IMR-90 (cell line): ENCODE results near the gene ATP8B2. TPM values are rescaled to one million over a fixed set of nuclear protein-coding genes. Genes with fewer than 3 reads are reported as not detected.

Experiments
- ATAC-seq: fragments of 200-7000 bp; cut with Tn5 transposase; 2 replicates; pipeline ENCODE4 v1.9.1; 2020; ENCODE audit warnings: low read depth, mild to moderate bottlenecking, moderate library complexity
- BruUV-seq: library from RNA; stranded (reverse); fragments of 400-500 nt; replicated peaks from 2 replicates; lab custom pipeline; 2021; lab: Mats Ljungman, UMichigan
- CTCF ChIA-PET: fragments of 300-600 bp; formaldehyde crosslinking; extraction: SDS; loops from one replicate; lab custom pipeline; 2021; ENCODE audit warnings: antibody characterized with exemption; lab: Yijun Ruan, JAX
- POLR2A ChIA-PET: fragments of 300-600 bp; sonication (Branson Sonifier 250); formaldehyde crosslinking; loops from one replicate; lab custom pipeline; 2022; ENCODE audit warnings: antibody characterized with exemption; ENCODE audit not compliant: unreplicated experiment; lab: Charles Lee
- DNase-seq: peaks from one replicate; pipeline ENCODE4 v3.0.0; 2013
- H2AFZ ChIP-seq: replicated peaks from 2 replicates; pipeline ENCODE3; 2013; ENCODE audit warnings: low read length, mild to moderate bottlenecking; ENCODE audit not compliant: poor library complexity
- H2AK5ac ChIP-seq: 2 replicates; pipeline ENCODE4 v1.6.1; 2013; ENCODE audit warnings: low read depth, low read length, inconsistent platforms
- H2AK9ac ChIP-seq: replicated peaks from 2 replicates; pipeline ENCODE3; 2013; ENCODE audit warnings: mild to moderate bottlenecking, low read depth, low read length, moderate library complexity; ENCODE audit not compliant: poor library complexity
- H2BK120ac ChIP-seq: 2 replicates; pipeline ENCODE4 v1.6.1; 2013; ENCODE audit warnings: low read depth, low read length, inconsistent platforms
- H2BK15ac ChIP-seq: 3 replicates; pipeline ENCODE4 v1.6.1; 2013; ENCODE audit warnings: low read depth, low read length, inconsistent platforms
- H2BK20ac ChIP-seq: 2 replicates; pipeline ENCODE4 v1.6.1; 2013; ENCODE audit warnings: low read depth, mild to moderate bottlenecking, inconsistent platforms, low read length, moderate library complexity
- H2BK5ac ChIP-seq: 2 replicates; pipeline ENCODE4 v1.6.1; 2013; ENCODE audit warnings: mild to moderate bottlenecking, low read depth, low read length, inconsistent platforms; ENCODE audit not compliant: poor library complexity, severe bottlenecking
- H3K14ac ChIP-seq: replicated peaks from 2 replicates; pipeline ENCODE4 v1.6.1; 2013; ENCODE audit warnings: low read depth, low read length, inconsistent platforms
- H3K18ac ChIP-seq: 2 replicates; pipeline ENCODE4 v1.6.1; 2013; ENCODE audit warnings: low read depth, low read length, control low read depth
- H3K23ac ChIP-seq: 2 replicates; pipeline ENCODE4 v1.6.1; 2013; ENCODE audit warnings: low read depth, low read length, inconsistent platforms
- H3K27ac ChIP-seq: 2 replicates; pipeline ENCODE4 v1.5.1; 2013; ENCODE audit warnings: mild to moderate bottlenecking, control low read depth, low read length; ENCODE audit not compliant: insufficient read depth
- H3K27me3 ChIP-seq: 2 replicates; pipeline ENCODE4 v1.6.1; 2013; ENCODE audit warnings: low read length; ENCODE audit not compliant: control insufficient read depth, insufficient read depth
- H3K36me3 ChIP-seq: 2 replicates; pipeline ENCODE4 v1.6.1; 2013; ENCODE audit warnings: low read length, mixed read lengths; ENCODE audit not compliant: control insufficient read depth, insufficient read depth
- H3K4ac ChIP-seq: 2 replicates; pipeline ENCODE4 v1.6.1; 2013; ENCODE audit warnings: low read depth, low read length, inconsistent platforms
- H3K4me1 ChIP-seq: 2 replicates; pipeline ENCODE4 v1.6.1; 2013; ENCODE audit warnings: low read length, mixed read lengths; ENCODE audit not compliant: control insufficient read depth, insufficient read depth
- H3K4me2 ChIP-seq: 2 replicates; pipeline ENCODE4 v1.6.1; 2013; ENCODE audit warnings: low read depth, mild to moderate bottlenecking, control low read depth, low read length, moderate library complexity
- H3K4me3 ChIP-seq: 2 replicates; pipeline ENCODE4 v1.5.1; 2013; ENCODE audit warnings: low read depth, mild to moderate bottlenecking, control low read depth, low read length, moderate library complexity; ENCODE audit not compliant: insufficient read depth
- H3K56ac ChIP-seq: 2 replicates; pipeline ENCODE4 v1.6.1; 2013; ENCODE audit warnings: low read length, inconsistent platforms; ENCODE audit not compliant: insufficient read depth; ENCODE audit errors: extremely low read depth
- H3K79me1 ChIP-seq, 2 experiments: 2 replicates each; pipeline ENCODE4 v1.6.1; 2013; ENCODE audit warnings: low read length in 2 of 2, inconsistent platforms in 1 of 2, low read depth in 1 of 2
- H3K9ac ChIP-seq: 2 replicates; pipeline ENCODE4 v1.6.1; 2013; ENCODE audit warnings: low read depth, low read length, control low read depth
- H3K9me1 ChIP-seq: 2 replicates; pipeline ENCODE4 v1.6.1; 2013; ENCODE audit warnings: low read length, inconsistent platforms; ENCODE audit not compliant: insufficient read depth
- H3K9me3 ChIP-seq: 2 replicates; pipeline ENCODE4 v1.6.1; 2013; ENCODE audit warnings: low read length; ENCODE audit not compliant: control insufficient read depth, insufficient read depth
- H4K20me1 ChIP-seq: 2 replicates; pipeline ENCODE4 v1.6.1; 2013; ENCODE audit warnings: low read length, inconsistent platforms; ENCODE audit not compliant: insufficient read depth
- H4K5ac ChIP-seq: 2 replicates; pipeline ENCODE4 v1.6.1; 2013; ENCODE audit warnings: mild to moderate bottlenecking, low read depth, low read length, control low read depth
- H4K8ac ChIP-seq, 2 experiments: 2 replicates each; pipeline ENCODE4 v1.6.1; 2013; ENCODE audit warnings: low read depth in 2 of 2, low read length in 2 of 2, control low read depth in 1 of 2, inconsistent platforms in 1 of 2
- H4K91ac ChIP-seq: 2 replicates; pipeline ENCODE4 v1.6.1; 2013; ENCODE audit warnings: low read depth, low read length, inconsistent platforms; ENCODE audit not compliant: insufficient read depth
- ELK1 ChIP-seq: fragments of 150-350 bp; IDR thresholded peaks from 2 replicates; pipeline ENCODE4 v1.6.1; 2016; ENCODE audit warnings: low read depth, mild to moderate bottlenecking, low read length, moderate library complexity, borderline replicate concordance
- MAZ ChIP-seq: IDR thresholded peaks from 2 replicates; pipeline ENCODE4 v1.6.1; 2012; ENCODE audit warnings: low read depth, mild to moderate bottlenecking, low read length, improper control_type of control experiment, moderate library complexity, borderline replicate concordance
- MXI1 ChIP-seq: IDR thresholded peaks from 2 replicates; pipeline ENCODE4 v1.6.1; 2012; ENCODE audit warnings: low read depth, mild to moderate bottlenecking, low read length, moderate library complexity, borderline replicate concordance
- NFE2L2 ChIP-seq: fragments of 150-350 bp; IDR thresholded peaks from 2 replicates; pipeline ENCODE4 v1.6.1; 2016; ENCODE audit warnings: low read depth, mild to moderate bottlenecking, low read length
- USF2 ChIP-seq: fragments of 150-350 bp; IDR thresholded peaks from 2 replicates; pipeline ENCODE4 v1.6.1; 2017; ENCODE audit warnings: mild to moderate bottlenecking, antibody characterized with exemption, low read length, low read depth
- WGBS, 2 experiments: methylation state at CpG; one replicate each; pipeline versions ENCODE4 v1.1.5 to v1.1.7; 2013; ENCODE audit warnings: missing lambda C conversion rate in 2 of 2; ENCODE audit not compliant: insufficient read length in 1 of 2; ENCODE audit errors: extremely low coverage in 2 of 2; 5-methylcytosine and 5-hydroxymethylcytosine counted together
- dilution Hi-C: fragments of 300-500 bp; cut with HindIII; formaldehyde crosslinking; loops from one replicate; pipeline ENCODE4 v1.14.3; 2018; ENCODE audit warnings: low sequenced_read_pairs; ENCODE audit not compliant: unreplicated experiment
- in situ Hi-C: fragments of 300-500 bp; cut with MboI; formaldehyde crosslinking; loops from 3 replicates; pipeline ENCODE4 v1.14.3; 2019; ENCODE audit warnings: low sequenced_read_pairs, inconsistent platforms, mixed read lengths
- intact Hi-C: fragments of 100-400 bp; cut with micrococcal nuclease; formaldehyde crosslinking; loops from 2 replicates; pipeline ENCODE4 v1.10.0; 2022
- polyA plus RNA-seq, 3 experiments: library from polyadenylated mRNA; depleted of rRNA; stranded (reverse); fragments of >200 nt; gene quantifications; 2 replicates each; pipeline ENCODE4 v1.2.3, GENCODE V29; 2012; ENCODE audit warnings: low replicate concordance in 1 of 3
- total RNA-seq: library from RNA; depleted of rRNA; stranded (reverse); fragments of >200 nt; gene quantifications from 2 replicates; pipeline ENCODE4 v1.2.3, GENCODE V29; 2012

The ATP8B2 gene
- total and polyA plus RNA-seq, 2 of the 4 experiments (the other 2 are of a cell fraction) = 79.4 to 91.0 TPM

GRCh38 chr1:154358519-154358918, 33.2 kb downstream of the ATP8B2 start:
- H4K8ac ChIP-seq = no peak overlapping the region
- peaks cover 3% of the 10 kb centered on the region; the same call in 1 of the 2 replicates for H3K9me3 ChIP-seq
- no peak overlapping the region for H3K27ac ChIP-seq
- no peak for TF ChIP-seq USF2
- TF ChIP-seq MAZ = no peak
- TF ChIP-seq MXI1 = no peak
- no peak for TF ChIP-seq NFE2L2
- TF ChIP-seq ELK1 = no peak
- no peak overlapping the region for H3K14ac ChIP-seq
- H4K91ac ChIP-seq = no peak overlapping the region
- POLR2A ChIA-PET = no interaction called here
- H4K5ac ChIP-seq = no peak overlapping the region
- dilution Hi-C loops = no loop called here
- WGBS, 2 experiments = no CpG with 5 or more reads among the region's 8 CpGs
- H2BK120ac ChIP-seq = no peak overlapping the region
- H3K36me3 ChIP-seq = no peaks in the 10 kb centered on the region
- BruUV-seq = no TSS peak
- H3K9me1 ChIP-seq = peaks cover 5% of the 10 kb centered on the region
- H3K4ac ChIP-seq = no peak overlapping the region
- H2AFZ ChIP-seq = no peak overlapping the region
- no peaks in the 10 kb centered on the region for H4K20me1 ChIP-seq
- in situ Hi-C loops = no loop called here
- no peak overlapping the region for H3K9ac ChIP-seq
- H2BK15ac ChIP-seq = no peak overlapping the region
- CTCF ChIA-PET = interaction anchor here (0.7 kb wide), 1 partner anchor 232 kb away, joined by 3 read pairs; no protein-coding TSS in a partner anchor
- no peak overlapping the region for H3K4me2 ChIP-seq
- intact Hi-C loops = no loop called here
- peaks cover 7% of the 10 kb centered on the region for H3K27me3 ChIP-seq
- no peaks in the 10 kb centered on the region for H3K4me1 ChIP-seq
- H3K56ac ChIP-seq = no peak overlapping the region
- H2BK5ac ChIP-seq = no peak overlapping the region
- DNase-seq (no peak), ATAC-seq (no peak)
- H3K18ac ChIP-seq = no peak overlapping the region
- no peaks in the 10 kb centered on the region for H3K79me1 ChIP-seq
- no peak overlapping the region for H3K4me3 ChIP-seq
- H2BK20ac ChIP-seq = no peak overlapping the region
- H2AK9ac ChIP-seq = no peak overlapping the region
- no peak overlapping the region for H2AK5ac ChIP-seq
- no peak overlapping the region for H3K23ac ChIP-seq
